Fibroblast of villous mesenchyme (primary cell): ENCODE measurements around the gene UBXN7. TPM values are rescaled to one million over a fixed set of nuclear protein-coding genes. Genes with fewer than 3 reads are reported as not detected.
"Not testable (repeated sequence)": the region's sequence is repeated elsewhere in the genome, so short reads cannot be mapped to it uniquely, and the experiment has no call there.

Experiments
- DNase-seq: peaks from one replicate; pipeline ENCODE4 v3.0.0-alpha.2; 2010; ENCODE audit warnings: low read depth
- H3K4me3 ChIP-seq: 2 replicates; pipeline ENCODE4 v1.5.1; 2011; ENCODE audit warnings: low read depth, mild to moderate bottlenecking, low read length
- total RNA-seq: library from RNA; depleted of rRNA; stranded (reverse); fragments of >200 nt; gene quantifications from 2 replicates; pipeline ENCODE4 v1.2.3, GENCODE V29; 2012
- TF ChIP-seq, protein P1 (sequence below): IDR thresholded peaks from 2 replicates; pipeline ENCODE4 v1.5.1; 2012; ENCODE audit warnings: low read depth, mild to moderate bottlenecking, low read length; ENCODE audit not compliant: insufficient read depth

Gene UBXN7, protein sequence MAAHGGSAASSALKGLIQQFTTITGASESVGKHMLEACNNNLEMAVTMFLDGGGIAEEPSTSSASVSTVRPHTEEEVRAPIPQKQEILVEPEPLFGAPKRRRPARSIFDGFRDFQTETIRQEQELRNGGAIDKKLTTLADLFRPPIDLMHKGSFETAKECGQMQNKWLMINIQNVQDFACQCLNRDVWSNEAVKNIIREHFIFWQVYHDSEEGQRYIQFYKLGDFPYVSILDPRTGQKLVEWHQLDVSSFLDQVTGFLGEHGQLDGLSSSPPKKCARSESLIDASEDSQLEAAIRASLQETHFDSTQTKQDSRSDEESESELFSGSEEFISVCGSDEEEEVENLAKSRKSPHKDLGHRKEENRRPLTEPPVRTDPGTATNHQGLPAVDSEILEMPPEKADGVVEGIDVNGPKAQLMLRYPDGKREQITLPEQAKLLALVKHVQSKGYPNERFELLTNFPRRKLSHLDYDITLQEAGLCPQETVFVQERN
- total RNA-seq = 19.0 and 30.2 TPM in 2 replicates

DNA sequence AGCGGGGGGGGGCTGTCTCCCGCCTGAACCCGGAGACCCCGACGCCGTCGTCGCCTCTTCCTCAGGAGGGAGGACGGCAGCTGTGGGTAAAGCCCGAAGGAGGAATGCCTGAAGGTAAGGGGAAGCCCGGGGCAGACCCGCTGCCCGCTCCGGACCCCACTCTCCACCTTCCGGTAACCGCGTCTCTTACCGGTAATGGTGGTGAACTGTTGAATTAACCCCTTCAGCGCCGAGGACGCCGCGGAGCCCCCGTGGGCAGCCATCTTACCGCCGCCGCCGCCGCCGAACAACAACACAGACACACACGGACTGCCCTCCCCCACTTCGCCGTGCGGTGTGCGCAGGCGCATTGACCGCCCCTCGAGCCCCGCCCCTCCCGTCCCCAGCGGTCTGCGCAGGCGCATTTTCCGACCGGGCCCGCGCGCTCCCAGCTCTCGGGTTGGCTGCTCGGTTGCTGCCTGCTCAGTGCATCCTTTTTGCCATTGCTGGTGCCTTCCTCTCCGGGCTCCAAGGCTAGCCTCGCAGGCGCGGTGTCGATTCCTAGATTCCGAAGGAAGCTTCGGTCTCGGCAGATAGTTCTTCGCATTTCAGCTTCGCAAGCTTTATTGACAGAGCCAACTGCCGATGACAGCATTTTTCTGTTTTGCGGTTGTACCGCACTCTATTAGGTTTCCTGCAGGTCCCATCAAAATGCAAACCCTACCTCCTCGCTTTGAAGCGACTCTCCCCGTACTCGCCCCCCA is at the start of gene UBXN7:
UBXN7 (minus strand) TSS at position 291 of the 743 bp plus-strand sequence; CDS start at position 263, 28 bp downstream.
- TF ChIP-seq, protein P1, sequence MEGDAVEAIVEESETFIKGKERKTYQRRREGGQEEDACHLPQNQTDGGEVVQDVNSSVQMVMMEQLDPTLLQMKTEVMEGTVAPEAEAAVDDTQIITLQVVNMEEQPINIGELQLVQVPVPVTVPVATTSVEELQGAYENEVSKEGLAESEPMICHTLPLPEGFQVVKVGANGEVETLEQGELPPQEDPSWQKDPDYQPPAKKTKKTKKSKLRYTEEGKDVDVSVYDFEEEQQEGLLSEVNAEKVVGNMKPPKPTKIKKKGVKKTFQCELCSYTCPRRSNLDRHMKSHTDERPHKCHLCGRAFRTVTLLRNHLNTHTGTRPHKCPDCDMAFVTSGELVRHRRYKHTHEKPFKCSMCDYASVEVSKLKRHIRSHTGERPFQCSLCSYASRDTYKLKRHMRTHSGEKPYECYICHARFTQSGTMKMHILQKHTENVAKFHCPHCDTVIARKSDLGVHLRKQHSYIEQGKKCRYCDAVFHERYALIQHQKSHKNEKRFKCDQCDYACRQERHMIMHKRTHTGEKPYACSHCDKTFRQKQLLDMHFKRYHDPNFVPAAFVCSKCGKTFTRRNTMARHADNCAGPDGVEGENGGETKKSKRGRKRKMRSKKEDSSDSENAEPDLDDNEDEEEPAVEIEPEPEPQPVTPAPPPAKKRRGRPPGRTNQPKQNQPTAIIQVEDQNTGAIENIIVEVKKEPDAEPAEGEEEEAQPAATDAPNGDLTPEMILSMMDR = no peak
- peak; percentile 94 for DNase-seq
- H3K4me3 ChIP-seq = peak within 1 kb of the TSS; percentile 98

DNA sequence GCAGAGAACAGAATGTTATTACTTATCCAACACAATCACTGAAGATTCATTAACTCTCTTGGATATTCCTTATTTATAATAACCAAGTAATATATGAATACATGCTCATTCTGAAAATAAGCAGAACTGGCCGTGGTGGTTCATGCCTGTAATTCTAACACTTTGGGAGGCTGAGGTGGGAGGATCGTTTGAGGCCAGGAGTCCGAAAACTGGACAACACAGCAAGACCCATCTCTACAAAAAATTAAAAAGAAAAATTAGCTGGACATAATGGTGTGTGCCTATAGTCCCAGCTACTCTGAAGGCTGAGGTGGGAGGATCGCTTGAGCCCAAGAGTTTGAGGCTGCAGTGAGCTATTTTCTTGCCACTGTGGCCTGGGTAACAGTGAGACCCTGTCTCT is 45.5 kb upstream of the UBXN7 start:
- DNase-seq = no peak
- H3K4me3 ChIP-seq = no peak overlapping the region
- TF ChIP-seq, protein P1 = no peak

DNA sequence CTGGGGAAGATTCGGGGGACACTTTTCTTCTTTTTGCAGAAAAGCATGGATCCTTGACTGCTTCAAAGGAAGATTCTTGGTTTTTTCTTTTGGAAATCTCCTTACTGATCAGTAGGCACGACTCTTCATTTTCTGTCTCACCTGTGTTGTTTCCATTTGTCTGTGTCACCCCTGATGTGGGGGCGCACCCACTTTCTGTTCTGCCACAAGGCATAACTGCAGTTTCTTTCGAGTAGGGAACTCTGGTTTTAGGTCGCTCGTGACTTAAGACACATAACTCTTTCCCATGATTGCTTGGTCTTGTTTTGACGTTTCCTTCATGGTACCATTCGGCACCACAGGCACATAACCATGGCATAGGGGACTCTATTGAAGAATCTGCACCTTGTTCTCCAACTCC is 40.1 kb upstream of the UBXN7 start:
- TF ChIP-seq, protein P1 = no peak
- DNase-seq = no peak

DNA sequence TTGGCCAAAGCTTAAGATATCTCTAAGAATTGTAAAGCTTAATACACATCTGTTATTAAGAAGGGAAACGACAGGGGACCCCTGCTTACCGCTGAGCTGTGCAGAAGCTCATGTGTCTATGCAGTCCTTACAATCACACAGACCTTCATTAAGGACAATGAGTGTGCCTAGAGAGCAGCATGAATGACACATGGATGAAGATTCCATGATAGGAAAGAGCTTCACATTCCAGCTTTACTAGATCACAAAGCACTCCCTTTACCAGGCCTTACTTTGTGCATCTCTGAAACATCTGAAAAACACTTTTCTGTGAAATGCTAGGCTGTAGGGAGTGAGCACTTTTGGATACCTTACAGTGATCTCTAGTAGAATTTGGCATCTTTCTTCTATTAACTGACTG is 39.3 kb upstream of the UBXN7 start:
- TF ChIP-seq, protein P1 = no peak
- H3K4me3 ChIP-seq = no peak overlapping the region
- DNase-seq = no peak

More for the DNA sequence above, 40.1 kb upstream of the UBXN7 start:
- no peak overlapping the region for H3K4me3 ChIP-seq

DNA sequence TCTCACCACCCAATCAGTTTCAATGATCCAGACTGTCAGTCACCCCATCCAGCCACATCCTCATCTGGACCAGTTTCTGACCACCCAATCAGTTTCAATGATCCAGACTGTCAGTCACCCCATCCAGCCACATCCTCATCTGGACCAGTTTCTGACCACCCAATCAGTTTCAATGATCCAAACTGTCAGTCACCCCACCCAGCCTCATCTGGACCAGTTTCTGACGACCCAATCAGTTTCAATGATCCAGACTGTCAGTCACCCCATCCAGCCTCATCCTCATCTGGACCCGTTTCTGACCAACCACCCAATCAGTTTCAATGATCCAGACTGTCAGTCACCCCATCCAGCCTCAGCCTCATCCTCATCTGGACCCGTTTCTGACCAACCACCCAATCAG is 38.0 kb upstream of the UBXN7 start:
- DNase-seq, H3K4me3 ChIP-seq: not testable (repeated sequence)

DNA sequence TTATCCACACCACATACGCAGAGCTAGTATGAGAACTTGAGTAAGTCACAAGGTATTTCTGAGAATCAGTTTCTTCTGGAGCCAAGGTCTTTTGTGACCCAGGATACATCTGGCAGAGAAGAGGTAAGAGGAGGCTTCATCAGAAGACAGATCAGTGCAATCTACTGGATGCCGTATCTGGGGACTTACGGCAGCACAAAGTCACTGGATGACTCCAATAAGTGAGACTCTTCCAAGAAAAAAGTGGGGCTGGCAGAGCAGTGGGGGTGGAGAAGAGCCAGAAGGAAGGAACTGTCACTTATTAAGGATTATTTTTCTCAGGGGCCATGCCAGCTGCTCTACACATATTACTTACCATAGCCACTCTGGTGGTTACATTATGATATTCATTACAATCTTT is 31.6 kb upstream of the UBXN7 start:
- H3K4me3 ChIP-seq = no peak overlapping the region
- no peak for DNase-seq
- TF ChIP-seq, protein P1 = no peak

DNA sequence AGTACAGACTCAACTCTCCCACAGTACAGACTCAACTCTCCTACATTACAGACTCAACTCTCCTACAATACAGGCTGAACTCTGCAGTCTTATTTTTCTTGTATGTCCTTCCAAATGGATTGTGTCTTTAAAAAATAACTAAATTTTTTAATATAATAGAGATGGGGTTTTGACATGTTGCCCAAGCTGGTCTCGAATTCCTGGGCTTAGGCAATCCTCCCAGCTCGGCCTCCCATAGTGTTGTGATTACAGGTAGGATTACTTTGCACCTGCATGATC is 31.2 kb upstream of the UBXN7 start:
- DNase-seq = no peak
- TF ChIP-seq, protein P1 = no peak
- H3K4me3 ChIP-seq = no peak overlapping the region

DNA sequence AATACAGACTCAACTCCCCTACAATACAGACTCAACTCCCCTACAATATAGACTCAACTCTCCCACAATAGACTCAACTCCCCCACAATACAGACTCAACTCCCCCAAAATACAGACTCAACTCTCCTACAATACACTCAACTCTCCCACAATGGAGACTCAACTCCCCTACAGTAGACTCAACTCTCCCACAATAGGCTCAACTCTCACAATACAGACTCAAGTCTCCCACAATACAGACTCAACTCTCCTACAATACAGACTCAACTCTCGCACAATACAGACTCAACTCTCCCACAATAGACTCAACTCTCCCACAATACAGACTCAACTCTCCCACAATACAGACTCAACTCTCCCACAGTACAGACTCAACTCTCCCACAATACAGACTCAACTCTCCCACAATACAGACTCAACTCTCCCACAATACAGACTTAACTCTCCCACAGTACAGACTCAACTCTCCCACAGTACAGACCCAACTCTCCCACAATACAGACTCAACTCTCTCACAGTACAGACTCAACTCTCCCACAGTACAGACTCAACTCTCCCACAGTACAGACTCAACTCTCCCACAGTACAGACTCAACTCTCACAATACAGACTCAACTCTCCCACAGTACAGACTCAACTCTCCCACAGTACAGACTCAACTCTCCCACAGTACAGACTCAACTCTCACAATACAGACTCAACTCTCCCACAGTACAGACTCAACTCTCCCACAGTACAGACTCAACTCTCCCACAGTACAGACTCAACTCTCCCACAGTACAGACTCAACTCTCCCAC is 30.7 kb upstream of the UBXN7 start:
- not testable (repeated sequence) for H3K4me3 ChIP-seq, DNase-seq
